ENCODE measurements around the gene TTC28.

TTC28 gene

DNA sequence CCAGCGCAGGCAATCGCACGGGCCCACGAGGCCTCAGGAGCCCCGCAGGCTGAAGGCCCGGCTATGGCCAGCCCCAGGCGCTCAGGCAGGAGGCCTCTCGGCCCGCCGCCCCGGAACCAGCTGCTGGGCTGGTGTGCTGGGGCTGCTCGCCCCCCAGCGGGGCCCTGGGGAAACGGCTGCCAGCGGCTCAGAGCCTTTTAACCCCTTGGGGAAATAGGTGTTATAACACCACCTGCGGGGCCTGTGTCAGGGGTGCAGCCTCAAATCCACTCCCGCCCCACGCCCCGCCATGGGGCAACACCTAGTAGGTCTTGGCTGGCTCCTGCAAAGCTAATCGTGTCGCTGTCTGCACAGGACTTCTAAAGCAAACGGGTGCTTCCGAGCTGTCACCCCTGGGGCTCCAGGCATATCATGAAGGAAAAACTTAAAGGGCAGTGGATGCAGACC, 237.4 kb downstream of the TTC28 start:
- no peak for DNase-seq (ENCODE audit: low read depth, low spot score)

DNA sequence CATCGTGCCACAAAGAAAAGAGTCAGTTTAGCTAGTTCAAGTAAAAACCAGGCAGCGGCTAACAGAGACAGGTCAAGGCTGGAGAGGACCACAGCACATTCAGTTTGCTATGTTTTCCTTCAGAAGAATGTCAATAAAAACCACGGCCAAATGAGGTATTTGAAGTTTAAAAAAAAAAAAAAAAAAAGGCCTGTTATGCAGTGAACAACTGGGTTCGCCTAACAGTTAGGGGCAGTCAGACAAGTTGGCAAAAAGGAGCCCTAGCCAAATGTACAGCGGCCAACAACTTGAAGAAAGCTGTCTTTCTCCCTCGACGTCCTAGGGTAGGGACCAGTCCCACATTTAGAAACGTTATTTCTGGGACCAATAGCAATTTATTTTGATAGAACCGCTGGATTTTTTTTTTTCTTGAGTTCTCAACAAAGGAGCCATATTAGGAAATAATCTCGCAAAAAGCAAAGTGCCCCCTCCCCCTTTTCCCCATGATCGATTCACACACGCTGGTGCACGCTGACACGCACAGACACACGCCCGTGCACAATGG, 237.8 kb downstream of the TTC28 start:
- DNase-seq (ENCODE audit: low read depth, low spot score): no peak

GRCh38 chr22:28440592-28441390, 238.8 kb downstream of the TTC28 start:
- peak; percentile 37 for DNase-seq (ENCODE audit: low read depth, low spot score)

DNA sequence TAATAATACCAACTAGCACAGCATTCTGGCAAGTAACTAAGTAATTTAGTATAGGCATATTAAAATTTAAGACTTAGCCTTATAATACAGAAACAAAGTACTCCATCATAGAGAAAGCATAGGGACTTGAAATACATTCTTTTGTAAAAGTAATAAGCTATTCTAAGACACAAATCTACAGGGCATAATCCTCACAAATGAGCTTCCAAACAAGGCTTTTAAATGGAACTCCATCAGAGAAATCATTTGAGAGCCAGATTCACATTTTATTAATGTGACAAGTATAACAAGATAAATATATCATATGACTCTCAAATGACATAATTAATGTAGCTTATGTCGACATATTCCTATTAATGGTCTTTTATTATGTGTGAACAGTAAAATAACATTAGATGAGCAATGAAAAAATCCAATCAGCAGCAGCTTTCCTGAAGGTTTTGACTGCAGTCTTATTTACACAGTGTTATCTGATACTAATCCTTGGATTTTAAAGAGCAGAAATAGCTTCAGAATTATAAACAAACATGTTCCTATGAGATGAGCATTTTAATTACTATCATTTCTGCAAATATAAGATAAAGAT, 241.4 kb downstream of the TTC28 start:
- no peak for DNase-seq (ENCODE audit: low read depth, low spot score)

- DNase-seq (ENCODE audit: low read depth, low spot score): no peak
These were observed 243.7 kb downstream of the TTC28 start for GRCh38 chr22:28435982-28436381.

DNA sequence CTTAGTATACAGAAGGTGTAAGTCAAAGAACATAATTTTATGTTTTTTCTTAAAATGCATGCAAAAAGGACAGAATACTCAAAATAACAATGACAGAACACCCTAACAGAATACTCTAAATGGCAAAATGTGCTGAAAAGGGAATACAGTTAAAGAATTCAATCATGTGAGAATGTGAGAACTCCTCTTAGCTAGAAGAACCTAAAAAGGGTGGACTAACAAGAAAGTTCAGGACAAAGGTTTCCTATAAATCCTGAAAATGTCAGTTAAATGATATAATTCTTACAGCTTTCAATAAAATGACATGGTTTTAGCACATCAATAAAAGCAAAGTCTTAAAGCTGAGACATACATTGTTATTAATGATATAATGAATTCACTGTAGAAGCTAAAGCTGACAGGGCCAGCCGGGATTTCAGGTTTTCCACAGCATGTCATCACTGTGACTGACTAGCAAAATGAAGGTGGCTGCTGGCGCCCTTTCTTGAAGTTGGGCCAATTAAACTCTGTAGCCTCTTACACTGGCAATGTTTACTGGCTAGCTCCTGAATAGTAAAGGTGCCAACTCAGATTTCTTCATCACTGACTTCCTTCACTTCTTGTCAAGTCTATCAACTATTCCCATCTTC, 244.4 kb downstream of the TTC28 start:
- no peak for DNase-seq (ENCODE audit: low read depth, low spot score)

GRCh38 chr22:28430466-28431025, 249.1 kb downstream of the TTC28 start:
- DNase-seq (ENCODE audit: low read depth, low spot score): no peak

GRCh38 chr22:28429711-28430110, 249.9 kb downstream of the TTC28 start:
- DNase-seq (ENCODE audit: low read depth, low spot score): no peak

DNA sequence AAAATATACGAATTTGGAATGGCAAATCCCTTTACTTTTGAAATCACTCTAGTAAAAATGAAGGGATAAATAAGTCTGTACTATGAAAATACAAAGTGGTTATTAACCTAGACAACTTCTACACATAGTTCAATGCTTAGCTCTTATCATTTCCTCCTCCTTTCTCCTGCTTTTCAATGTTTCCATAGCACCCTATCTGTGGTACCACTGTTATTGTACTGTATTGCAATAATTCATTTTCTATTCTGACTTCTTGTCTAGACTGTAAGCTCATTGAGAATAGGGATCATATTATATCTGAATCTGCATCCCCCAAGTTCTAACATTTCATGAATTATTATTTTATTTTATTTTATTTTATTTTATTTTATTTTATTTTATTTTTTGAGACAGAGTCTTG, 251.4 kb downstream of the TTC28 start:
- no peak for DNase-seq (ENCODE audit: low read depth, low spot score)

GRCh38 chr22:28426346-28427132, 253.1 kb downstream of the TTC28 start:
- DNase-seq (ENCODE audit: low read depth, low spot score): no peak

DNA sequence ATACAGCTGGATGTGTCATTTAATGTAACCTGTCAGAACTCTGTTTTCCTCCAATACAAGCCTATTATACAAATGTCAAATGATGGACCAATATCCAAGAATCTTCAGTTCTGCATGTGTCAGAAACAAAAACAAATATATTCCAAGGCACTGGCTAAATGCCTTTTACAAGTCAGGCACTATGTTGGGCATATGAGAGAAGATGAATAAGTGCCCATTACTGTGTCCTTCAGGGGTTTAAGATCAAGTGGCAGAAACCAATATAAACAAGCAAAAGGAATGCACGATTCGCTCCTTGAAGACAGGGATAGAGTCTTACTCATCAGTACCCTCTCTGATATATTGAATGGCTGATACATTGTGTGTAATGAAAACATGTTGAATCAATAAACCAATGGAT, 254.4 kb downstream of the TTC28 start:
- DNase-seq (ENCODE audit: low read depth, low spot score): no peak

DNA sequence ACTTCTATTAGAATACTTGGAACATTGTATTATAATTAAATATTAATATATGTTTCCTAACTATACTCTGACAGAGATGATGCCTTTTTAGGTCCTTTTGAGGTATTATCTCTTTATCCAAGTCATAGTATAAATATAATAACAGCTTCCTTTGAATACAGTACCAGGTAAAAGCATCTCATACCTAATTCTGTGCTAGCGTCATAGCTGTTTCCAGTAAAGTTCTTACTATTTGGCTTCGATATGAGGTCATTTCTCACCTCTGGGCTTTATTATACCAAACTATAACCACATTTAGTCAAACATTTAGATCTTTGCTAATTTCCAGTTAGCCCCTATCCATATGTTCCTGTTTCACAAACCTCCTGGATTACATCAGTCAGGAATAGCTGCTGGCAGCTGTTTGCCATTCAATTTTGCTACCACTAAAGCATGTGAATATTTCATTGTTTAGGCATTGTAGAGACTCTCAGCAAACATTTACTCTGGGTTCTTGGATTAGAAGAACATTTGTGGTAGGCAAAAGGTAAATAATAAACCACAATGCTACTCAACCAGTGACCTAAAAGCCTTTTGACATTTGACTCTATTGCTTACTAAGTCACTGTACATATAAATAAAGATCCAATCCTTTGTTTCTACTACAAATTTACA, 255.1 kb downstream of the TTC28 start:
- DNase-seq (ENCODE audit: low read depth, low spot score): no peak

DNA sequence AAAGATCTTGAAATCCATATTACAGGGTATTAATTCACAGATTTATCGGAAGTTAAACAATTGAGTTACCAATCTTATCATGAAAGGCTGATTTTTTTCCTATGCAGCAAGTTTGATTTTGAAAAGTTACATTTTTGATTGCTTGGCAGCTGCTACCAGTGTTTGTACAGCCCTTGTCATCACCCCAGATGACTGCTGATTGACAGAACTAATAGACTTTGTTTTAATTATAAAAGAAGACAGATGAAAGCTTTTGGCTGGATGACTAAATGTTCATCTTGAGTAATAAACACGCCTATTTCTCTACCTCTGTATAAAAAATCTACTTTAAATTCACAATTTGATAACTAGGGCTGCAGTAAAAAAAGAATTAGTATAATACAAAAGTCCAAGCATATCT, 259.7 kb downstream of the TTC28 start:
- no peak for DNase-seq (ENCODE audit: low read depth, low spot score)

GRCh38 chr22:28418008-28418407, 261.6 kb downstream of the TTC28 start:
- DNase-seq (ENCODE audit: low read depth, low spot score): no peak

DNA sequence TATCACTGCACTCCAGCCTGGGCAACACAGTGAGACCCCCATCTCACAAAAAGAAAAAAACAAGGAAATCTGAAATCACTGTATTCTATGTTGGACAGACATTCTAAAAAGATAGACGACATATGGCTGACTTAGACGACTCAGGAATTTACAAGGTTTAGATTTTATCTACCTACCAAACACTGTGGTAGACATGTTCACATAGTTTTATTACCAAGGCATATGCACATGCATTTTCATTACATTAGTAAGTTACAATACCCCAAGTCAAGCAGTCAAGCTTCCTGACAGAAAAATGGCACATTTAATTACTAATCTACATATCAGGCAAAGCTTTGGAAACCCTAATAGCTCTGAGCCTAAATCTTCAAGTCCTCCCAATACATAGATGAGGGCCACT, 262.2 kb downstream of the TTC28 start:
- DNase-seq (ENCODE audit: low read depth, low spot score): no peak

DNA sequence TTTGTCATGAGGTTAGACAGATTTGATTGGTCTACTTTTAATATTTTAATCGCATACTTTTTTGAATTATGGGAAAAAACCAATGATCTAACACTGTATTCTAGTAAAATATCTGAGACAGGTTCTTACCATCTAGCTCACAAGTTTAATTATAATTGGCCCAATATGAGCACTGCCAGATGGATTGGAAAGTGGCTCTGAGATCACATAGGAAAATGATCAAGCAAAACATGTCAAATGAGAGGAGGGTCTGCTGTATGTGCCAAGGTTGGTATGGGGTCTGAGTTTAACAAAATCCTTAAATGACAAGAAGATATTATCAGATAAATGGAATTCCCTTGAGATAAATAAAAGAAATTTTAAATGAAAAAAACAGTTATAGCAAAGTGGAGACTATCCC, 264.7 kb downstream of the TTC28 start:
- DNase-seq (ENCODE audit: low read depth, low spot score): no peak

DNA sequence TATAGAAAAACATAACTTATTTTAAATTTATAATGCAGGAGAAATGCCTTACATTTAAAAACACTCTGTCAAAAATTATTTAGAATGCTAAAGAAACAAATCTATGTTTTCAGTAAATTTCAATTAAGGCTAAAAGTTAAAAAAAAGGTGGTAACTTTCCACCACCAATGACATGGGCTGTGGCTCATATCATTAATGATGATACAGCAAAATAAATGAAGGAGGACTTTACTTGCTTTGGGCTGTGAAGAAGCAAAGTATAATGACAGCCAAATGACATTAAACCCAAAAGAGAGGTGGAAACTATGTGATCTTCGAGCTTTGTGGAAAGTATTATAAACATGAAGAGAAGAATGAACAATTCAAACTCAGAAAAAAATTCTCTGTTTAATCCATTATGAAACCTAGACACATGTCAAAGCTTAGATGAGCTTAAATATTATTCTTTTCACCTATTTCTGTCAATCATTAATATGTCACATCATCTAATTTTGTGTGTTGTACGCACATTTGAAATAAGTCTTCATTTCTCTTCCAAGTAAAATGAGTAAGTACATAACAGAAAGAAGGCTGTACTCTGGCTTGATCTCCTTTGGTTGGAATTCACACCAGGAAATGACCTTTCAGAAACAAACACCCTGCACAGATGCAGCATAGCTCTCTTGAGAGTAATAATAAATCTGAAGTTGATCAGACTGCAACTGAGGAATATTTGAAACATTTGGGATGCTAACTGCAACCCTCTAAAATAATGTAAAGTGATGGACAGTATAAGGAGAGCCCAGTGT, 265.8 kb downstream of the TTC28 start:
- no peak for DNase-seq (ENCODE audit: low read depth, low spot score)

DNA sequence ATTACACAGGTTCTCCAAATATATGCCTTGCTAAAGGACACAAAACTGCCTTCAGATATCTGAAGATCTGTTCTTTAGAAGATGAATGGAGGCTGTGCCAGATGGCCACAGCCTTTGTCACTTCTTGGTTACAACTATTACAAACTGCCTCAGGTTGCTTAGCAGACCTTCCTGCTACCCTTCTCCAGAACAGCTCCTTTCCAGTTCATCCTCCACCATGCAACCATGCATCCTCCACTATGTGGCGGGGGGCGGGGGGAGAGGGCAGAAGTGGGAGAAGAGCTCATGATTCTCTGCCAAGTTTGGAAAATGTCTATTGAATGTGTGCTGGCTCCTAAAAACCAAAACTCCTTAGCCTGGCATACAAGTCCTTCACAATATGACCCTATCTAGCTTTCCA, 267.5 kb downstream of the TTC28 start:
- no peak for DNase-seq (ENCODE audit: low read depth, low spot score)

- DNase-seq (ENCODE audit: low read depth, low spot score): no peak
These were observed 268.5 kb downstream of the TTC28 start for GRCh38 chr22:28411125-28411524.
